Tibial nerve (tissue), 4 donors: ENCODE data around the gene DENND1A. TPM values are rescaled to one million over a fixed set of nuclear protein-coding genes. Genes with fewer than 3 reads are reported as not detected.
"Not testable (repeated sequence)": the region's sequence is repeated elsewhere in the genome, so short reads cannot be mapped to it uniquely, and the experiment has no call there.

Experiments used
- DNase-seq, 2 donors: peaks; one replicate each; pipeline ENCODE4 v3.0.0-alpha.2; 2019; ENCODE audit warnings: low spot score in 2 of 2
- H3K27ac ChIP-seq, 4 donors: fragments of 200-600 bp; sonication (generic) in 3 of 4; one replicate each; pipeline ENCODE4 v1.5.1; 2017 to 2019; ENCODE audit warnings: mild to moderate bottlenecking in 1 of 4
- H3K27me3 ChIP-seq, 2 donors: fragments of 200-600 bp; sonication (generic) in 1 of 2; one replicate each; pipeline versions ENCODE4 v1.5.1 to v1.6.0; 2017 to 2019
- H3K36me3 ChIP-seq, 3 donors: fragments of 200-600 bp; sonication (generic); one replicate each; pipeline ENCODE4 v1.5.1; 2018 to 2019
- H3K4me1 ChIP-seq, 4 donors: fragments of 200-600 bp; sonication (generic) in 3 of 4; one replicate each; pipeline ENCODE4 v1.5.1; 2017 to 2019
- H3K4me3 ChIP-seq, 4 donors: fragments of 200-600 bp; sonication (generic) in 3 of 4; one replicate each; pipeline ENCODE4 v1.5.1; 2017 to 2019; ENCODE audit warnings: mild to moderate bottlenecking in 1 of 4, moderate library complexity in 1 of 4
- H3K9me3 ChIP-seq, 4 donors: fragments of 200-600 bp; sonication (generic) in 3 of 4; one replicate each; pipeline ENCODE4 v1.5.1; 2017 to 2019
- CTCF ChIP-seq, 5 experiments: fragments of 200-600 bp in 3 of 5; fragments of 450-650 bp in 2 of 5; sonication (generic) in 3 of 5; IDR thresholded peaks; one replicate each; pipeline ENCODE4 v1.5.1; 2016 to 2019; ENCODE audit warnings: antibody characterized with exemption in 5 of 5, mild to moderate bottlenecking in 3 of 5, moderate library complexity in 2 of 5
- EP300 ChIP-seq, 2 donors: sonication (generic); formaldehyde crosslinking; IDR thresholded peaks; one replicate each; pipeline ENCODE4 v1.6.1; 2017; ENCODE audit warnings: antibody characterized with exemption in 2 of 2, mild to moderate bottlenecking in 1 of 2
- POLR2A ChIP-seq, 2 donors: fragments of 450-650 bp; IDR thresholded peaks; one replicate each; pipeline ENCODE4 v1.6.1; 2017; ENCODE audit warnings: antibody characterized with exemption in 2 of 2, mild to moderate bottlenecking in 2 of 2, moderate library complexity in 2 of 2
- WGBS, 2 donors: methylation state at CpG; one replicate each; pipeline ENCODE4 v1.1.5; 2018; 5-methylcytosine and 5-hydroxymethylcytosine counted together
- total RNA-seq, 4 donors: library from RNA; depleted of rRNA; stranded (reverse); fragments of >200 nt; gene quantifications; one replicate each; pipeline ENCODE4 v1.1.0, GENCODE V29; 2016

DENND1A gene
- total RNA-seq: 10 to 100 TPM; 17.5 to 34.8 (median 20.1) TPM

GRCh38 chr9:123929870-123930831 lies at the start of gene DENND1A:
TSS of gene DENND1A (minus strand) at chr9:123930126. CDS start at chr9:123929905, 221 bp downstream.
- H3K27me3 ChIP-seq: no peaks in the 10 kb centered on the region
- no peak for TF ChIP-seq EP300 (IDR thresholded peaks at IDR 0.05)
- no peak for TF ChIP-seq CTCF (IDR thresholded peaks at IDR 0.05)
- peak; percentile 39 to 55 for TF ChIP-seq POLR2A (IDR thresholded peaks at IDR 0.05)
- WGBS, 2 donors: 17 to 35% methylated on average over 15 to 33 of the region's 83 CpGs
- peak within 1 kb of the TSS; percentile 46 to 78 (median 58) for H3K4me3 ChIP-seq
- H3K4me1 ChIP-seq: peaks cover 0 to 31% (median 20%) of the 10 kb centered on the region in 4 donors
- H3K36me3 ChIP-seq: no peaks in the 10 kb centered on the region
- peak within 1 kb of the TSS; percentile 44 to 82 (median 73) for H3K27ac ChIP-seq
- H3K9me3 ChIP-seq: no peaks in the 10 kb centered on the region
- DNase-seq: peak; percentile 74 to 78

- WGBS, 2 donors: 79 to 85% methylated on average over 5 of the region's 5 CpGs
- DNase-seq: no peak
- Histone ChIP-seq H3K4me3 (no peak overlapping the region), H3K4me1 (no peaks in the 10 kb centered on the region), H3K36me3 (no peaks in the 10 kb centered on the region), H3K9me3 (no peaks in the 10 kb centered on the region), H3K27ac (no peak overlapping the region), H3K27me3 (peaks cover 0 to 30% of the 10 kb centered on the region in 2 donors)
- TF ChIP-seq POLR2A (IDR thresholded peaks at IDR 0.05) (no peak), CTCF (IDR thresholded peaks at IDR 0.05) (no peak), EP300 (IDR thresholded peaks at IDR 0.05) (no peak)
Measured at GRCh38 chr9:123978981-123979380, 49.1 kb upstream of the DENND1A start.

- not testable (repeated sequence) for H3K4me1 ChIP-seq, DNase-seq
- no CpG with 5 or more reads among the region's 9 CpGs for WGBS, 2 donors
Measured at GRCh38 chr9:123976579-123976978, 46.7 kb upstream of the DENND1A start.

GRCh38 chr9:123975871-123976270 lies 45.9 kb upstream of the DENND1A start:
- Histone ChIP-seq H3K27me3 (peaks cover 0 to 22% of the 10 kb centered on the region in 2 donors), H3K4me1 (no peaks in the 10 kb centered on the region), H3K9me3 (no peaks in the 10 kb centered on the region), H3K4me3 (no peak overlapping the region), H3K36me3 (no peaks in the 10 kb centered on the region), H3K27ac (no peak overlapping the region)
- DNase-seq: no peak
- 48 to 68% methylated on average over 3 of the region's 3 CpGs for WGBS, 2 donors
- TF ChIP-seq POLR2A (IDR thresholded peaks at IDR 0.05) (no peak), EP300 (IDR thresholded peaks at IDR 0.05) (no peak), CTCF (IDR thresholded peaks at IDR 0.05) (no peak)

More at GRCh38 chr9:123976579-123976978, 46.7 kb upstream of the DENND1A start:
- not testable (repeated sequence) for H3K27ac ChIP-seq, H3K9me3 ChIP-seq, H3K4me3 ChIP-seq, H3K36me3 ChIP-seq
- H3K27me3 ChIP-seq: peaks cover 0 to 22% of the 10 kb centered on the region in 2 donors

GRCh38 chr9:123974471-123974870 lies 44.5 kb upstream of the DENND1A start:
- DNase-seq: no peak
- peaks cover 0 to 20% of the 10 kb centered on the region in 2 donors for H3K27me3 ChIP-seq
- H3K4me1 ChIP-seq: no peaks in the 10 kb centered on the region
- H3K27ac ChIP-seq: no peak overlapping the region
- TF ChIP-seq POLR2A (IDR thresholded peaks at IDR 0.05): no peak
- TF ChIP-seq CTCF (IDR thresholded peaks at IDR 0.05): no peak
- no peak for TF ChIP-seq EP300 (IDR thresholded peaks at IDR 0.05)
- no peaks in the 10 kb centered on the region for H3K36me3 ChIP-seq
- H3K9me3 ChIP-seq: no peaks in the 10 kb centered on the region
- WGBS, 2 donors: 60 to 70% methylated on average over 8 to 12 of the region's 12 CpGs
- H3K4me3 ChIP-seq: no peak overlapping the region
